Upper lobe of right lung (tissue), 1 donor: ENCODE results near the gene RNF152. TPM values are rescaled to one million over a fixed set of nuclear protein-coding genes. Genes with fewer than 3 reads are reported as not detected.

ENCODE experiments used
- ATAC-seq: fragments of 200-7000 bp; cut with Tn5 transposase; one replicate; pipeline ENCODE4 v1.9.1; 2020; ENCODE audit warnings: mild to moderate bottlenecking, moderate library complexity
- DNase-seq: peaks from one replicate; pipeline ENCODE4 v3.0.0-alpha.2; 2020
- H3K27ac ChIP-seq: fragments of 200-600 bp; one replicate; pipeline ENCODE4 v1.8.0; 2022
- H3K27me3 ChIP-seq: fragments of 200-600 bp; one replicate; pipeline ENCODE4 v1.8.0; 2022; ENCODE audit warnings: mild to moderate bottlenecking
- H3K36me3 ChIP-seq: fragments of 200-600 bp; one replicate; pipeline ENCODE4 v1.8.0; 2022
- H3K4me1 ChIP-seq: fragments of 200-600 bp; one replicate; pipeline ENCODE4 v1.8.0; 2022
- H3K4me3 ChIP-seq: fragments of 200-600 bp; one replicate; pipeline ENCODE4 v1.8.0; 2022; ENCODE audit warnings: mild to moderate bottlenecking
- H3K9me3 ChIP-seq: fragments of 200-600 bp; one replicate; pipeline ENCODE4 v1.8.0; 2022
- CTCF ChIP-seq: fragments of 200-600 bp; IDR thresholded peaks from one replicate; pipeline ENCODE4 v1.8.0; 2022; ENCODE audit warnings: antibody characterized with exemption
- intact Hi-C: fragments of 100-400 bp; cut with DNase I; formaldehyde crosslinking; loops from one replicate; pipeline ENCODE4 v1.11.0; 2022
- long read RNA-seq: library from polyadenylated mRNA; unstranded; transcript quantifications from one replicate; pipeline ENCODE4 v2.0.0, GENCODE V29; 2021
- total RNA-seq: library from RNA; stranded (reverse); fragmentation: NEBNext Ultra II Directional; extraction: Animal tissue kit (Norgen Biotek cat#: 25700); gene quantifications from one replicate; pipeline ENCODE4 v1.2.1, GENCODE V29; 2021
- donor health status: DM: no; HTN: yes; CAD: no; lungs with severe emphysema.

RNF152 gene
- total RNA-seq = 21.2 TPM
- long read RNA-seq, transcript RNF152-204 (3 exons, 682 nt) = major isoform, 10 of 17 reads
- long read RNA-seq, partial matches to known transcripts = 0 of 17 reads
- long read RNA-seq, other reads (novel, unspliced or antisense) = 7 of 17 reads

- intact Hi-C loops = loop anchor here (5.0 to 10.0 kb wide), 2 partner anchors 258 to 310 kb away; no protein-coding TSS in a partner anchor
- peak within 1 kb of the TSS; percentile 82 for H3K27ac ChIP-seq
- H3K4me1 ChIP-seq = peaks cover 8% of the 10 kb centered on the region
- TF ChIP-seq CTCF = no peak
- H3K4me3 ChIP-seq = peak within 1 kb of the TSS; percentile 73
- DNase-seq (peak; percentile 63), ATAC-seq (no peak)
- H3K9me3 ChIP-seq = no peaks in the 10 kb centered on the region
- peaks cover 6% of the 10 kb centered on the region for H3K27me3 ChIP-seq
- H3K36me3 ChIP-seq = no peaks in the 10 kb centered on the region
Measured at GRCh38 chr18:61892683-61893308, at the start of gene RNF152. TSS of gene RNF152 (minus strand) at chr18:61893007. CDS start at chr18:61816463, 76,544 bp downstream.

GRCh38 chr18:61941948-61942471, 49.2 kb upstream of the RNF152 start:
- TF ChIP-seq CTCF = no peak
- H3K27me3 ChIP-seq = no peaks in the 10 kb centered on the region
- intact Hi-C loops = no loop called here
- H3K4me1 ChIP-seq = no peaks in the 10 kb centered on the region
- ATAC-seq (no peak), DNase-seq (no peak)
- H3K9me3 ChIP-seq = no peaks in the 10 kb centered on the region
- H3K4me3 ChIP-seq = no peak overlapping the region
- H3K36me3 ChIP-seq = no peaks in the 10 kb centered on the region
- no peak overlapping the region for H3K27ac ChIP-seq

- Histone ChIP-seq H3K27ac (no peak overlapping the region), H3K36me3 (no peaks in the 10 kb centered on the region), H3K27me3 (no peaks in the 10 kb centered on the region), H3K4me1 (no peaks in the 10 kb centered on the region), H3K9me3 (no peaks in the 10 kb centered on the region), H3K4me3 (no peak overlapping the region)
- intact Hi-C loops = no loop called here
- no peak for TF ChIP-seq CTCF
- no peak for DNase-seq
- ATAC-seq = peak; percentile 33
Measured at GRCh38 chr18:61939046-61939674, 46.4 kb upstream of the RNF152 start.

- Histone ChIP-seq H3K27me3 (no peaks in the 10 kb centered on the region), H3K9me3 (no peaks in the 10 kb centered on the region), H3K4me1 (no peaks in the 10 kb centered on the region), H3K27ac (no peak overlapping the region), H3K36me3 (no peaks in the 10 kb centered on the region), H3K4me3 (no peak overlapping the region)
- intact Hi-C loops = no loop called here
- no peak for DNase-seq
- peak; percentile 54 for ATAC-seq
- TF ChIP-seq CTCF = no peak
Measured at GRCh38 chr18:61935362-61935761, 42.6 kb upstream of the RNF152 start.

- Histone ChIP-seq H3K27ac (no peak overlapping the region), H3K4me1 (no peaks in the 10 kb centered on the region), H3K27me3 (no peaks in the 10 kb centered on the region), H3K36me3 (no peaks in the 10 kb centered on the region), H3K4me3 (no peak overlapping the region), H3K9me3 (no peaks in the 10 kb centered on the region)
- no peak for ATAC-seq
- intact Hi-C loops = no loop called here
- TF ChIP-seq CTCF = no peak
- DNase-seq = no peak
Measured at GRCh38 chr18:61931654-61932379, 39.0 kb upstream of the RNF152 start.
